Bronchial epithelial cell (primary cell): ENCODE data around the gene ODAD4. TPM values are rescaled to one million over a fixed set of nuclear protein-coding genes. Genes with fewer than 3 reads are reported as not detected.

Experiments used
- DNase-seq: peaks from one replicate; pipeline ENCODE4 v3.0.0-alpha.2; 2010; ENCODE audit warnings: low read depth
- FAIRE-seq: peaks from 2 replicates; lab custom pipeline; 2011; peaks lifted over from hg19 to GRCh38; lab: Jason Lieb, UNC
- H3K27me3 ChIP-seq: 2 replicates; pipeline ENCODE4 v1.5.1; 2011; ENCODE audit warnings: low read length; ENCODE audit not compliant: control insufficient read depth, insufficient read depth
- H3K36me3 ChIP-seq: 2 replicates; pipeline ENCODE4 v1.5.1; 2011; ENCODE audit warnings: low read length; ENCODE audit not compliant: control insufficient read depth, insufficient read depth
- H3K4me3 ChIP-seq: 2 replicates; pipeline ENCODE4 v1.5.1; 2011; ENCODE audit warnings: mild to moderate bottlenecking, low read depth, low read length, control low read depth
- CTCF ChIP-seq: IDR thresholded peaks from 2 replicates; pipeline ENCODE4 v1.5.1; 2011; ENCODE audit warnings: mild to moderate bottlenecking, moderate library complexity, low read length, control low read depth, inconsistent platforms; ENCODE audit not compliant: insufficient read depth, severe bottlenecking
- total RNA-seq: library from RNA; depleted of rRNA; stranded (reverse); fragments of >200 nt; gene quantifications from 2 replicates; pipeline ENCODE4 v1.2.1, GENCODE V29; 2014

Gene ODAD4
- total RNA-seq, 1 donor from 2014 or later: 0.26 TPM

DNA sequence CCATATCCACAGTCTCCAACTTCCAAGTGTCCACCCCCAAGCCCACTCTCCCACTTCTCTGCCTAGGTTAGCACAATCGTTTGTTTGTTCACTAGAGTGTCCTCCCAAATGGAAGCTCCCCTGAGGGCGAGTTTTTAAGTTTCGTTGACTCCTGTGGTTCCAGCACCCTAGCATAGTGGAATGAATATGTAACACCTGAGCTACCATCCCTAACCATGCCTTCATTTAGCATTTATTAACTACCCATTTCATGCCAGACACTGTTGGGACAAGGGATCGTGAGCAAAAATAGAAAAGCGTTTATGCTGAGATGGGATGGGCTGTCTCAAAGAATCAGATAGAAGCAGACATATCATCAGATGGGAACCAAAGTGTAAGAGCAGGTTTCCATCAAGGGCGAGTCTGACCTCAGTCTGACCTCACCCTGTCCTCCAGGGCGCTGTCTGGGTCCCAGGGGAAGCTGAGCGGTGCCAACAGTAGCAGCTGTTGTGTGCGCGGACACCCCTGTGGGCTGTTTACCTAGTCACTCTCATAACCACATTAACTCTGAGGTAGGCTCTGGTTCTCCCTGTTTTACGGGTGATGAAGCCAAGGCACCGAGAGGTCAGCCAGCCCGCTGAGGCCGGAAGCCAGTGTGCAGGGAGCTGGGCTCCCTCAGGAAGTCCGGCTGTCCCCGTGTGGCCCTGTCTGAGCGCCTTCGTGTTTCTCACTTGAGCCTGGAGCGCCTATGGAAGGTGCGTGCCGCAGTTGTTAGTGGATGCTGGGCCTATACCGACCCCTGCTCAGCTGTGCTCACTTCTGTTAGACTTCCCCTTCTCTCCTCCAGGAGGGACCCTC is 42.4 kb downstream of the ODAD4 start:
- peaks cover 35% of the 10 kb centered on the region for H3K36me3 ChIP-seq
- H3K27me3 ChIP-seq: no peaks in the 10 kb centered on the region
- no peak overlapping the region for H3K4me3 ChIP-seq
- DNase-seq (no peak), FAIRE-seq (peak; percentile 7)
- no peak for TF ChIP-seq CTCF

DNA sequence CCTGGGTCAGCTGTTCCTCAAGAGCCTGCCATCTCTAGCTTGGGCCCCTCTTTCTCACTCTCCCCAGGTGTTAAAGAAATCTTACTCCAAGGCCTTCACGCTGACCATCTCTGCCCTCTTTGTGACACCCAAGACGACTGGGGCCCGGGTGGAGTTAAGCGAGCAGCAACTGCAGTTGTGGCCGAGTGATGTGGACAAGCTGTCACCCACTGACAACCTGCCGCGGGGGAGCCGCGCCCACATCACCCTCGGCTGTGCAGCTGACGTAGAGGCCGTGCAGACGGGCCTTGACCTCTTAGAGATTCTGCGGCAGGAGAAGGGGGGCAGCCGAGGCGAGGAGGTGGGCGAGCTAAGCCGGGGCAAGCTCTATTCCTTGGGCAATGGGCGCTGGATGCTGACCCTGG is 43.0 kb downstream of the ODAD4 start:
- no peaks in the 10 kb centered on the region for H3K27me3 ChIP-seq
- no peak for DNase-seq
- no peak overlapping the region for H3K4me3 ChIP-seq
- no peak for FAIRE-seq
- no peak for TF ChIP-seq CTCF
- peaks cover 39% of the 10 kb centered on the region for H3K36me3 ChIP-seq

DNA sequence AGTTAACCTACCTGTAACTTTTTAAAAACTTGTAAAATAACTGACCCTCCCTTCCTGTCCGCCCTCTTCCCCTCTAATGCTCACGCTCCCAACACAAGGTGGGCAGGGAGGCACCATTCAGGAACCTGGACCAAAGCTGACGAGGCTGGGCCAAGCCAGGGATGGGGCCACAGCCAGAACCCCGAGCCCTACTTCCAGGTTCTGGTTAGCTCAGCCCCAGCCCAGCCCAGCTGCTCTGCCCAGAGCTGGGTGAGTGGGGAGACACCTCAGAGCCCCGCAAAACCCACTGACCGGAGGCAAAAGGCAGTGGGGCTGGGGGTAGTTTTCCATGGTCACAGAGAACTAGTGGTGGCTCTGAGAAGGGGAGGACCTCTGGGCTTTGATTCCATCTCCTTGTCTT is 43.6 kb downstream of the ODAD4 start:
- FAIRE-seq: no peak
- no peaks in the 10 kb centered on the region for H3K27me3 ChIP-seq
- no peak for TF ChIP-seq CTCF
- H3K4me3 ChIP-seq: no peak overlapping the region
- peaks cover 39% of the 10 kb centered on the region for H3K36me3 ChIP-seq
- DNase-seq: no peak

- DNase-seq: no peak
- H3K4me3 ChIP-seq: no peak overlapping the region
- peaks cover 39% of the 10 kb centered on the region for H3K36me3 ChIP-seq
- FAIRE-seq: no peak
- no peak for TF ChIP-seq CTCF
- H3K27me3 ChIP-seq: no peaks in the 10 kb centered on the region
Observed at GRCh38 chr17:41974658-41975057, 44.2 kb downstream of the ODAD4 start.

- no peak for TF ChIP-seq CTCF
- DNase-seq (no peak), FAIRE-seq (no peak)
Observed at GRCh38 chr17:41975099-41976083, 45.0 kb downstream of the ODAD4 start.

More at GRCh38 chr17:41975099-41976083, 45.0 kb downstream of the ODAD4 start:
- no peaks in the 10 kb centered on the region for H3K27me3 ChIP-seq
- H3K36me3 ChIP-seq: peaks cover 39% of the 10 kb centered on the region
- no peak overlapping the region for H3K4me3 ChIP-seq
